Measurements from ENCODE around the gene EME1.

EME1 gene

DNA sequence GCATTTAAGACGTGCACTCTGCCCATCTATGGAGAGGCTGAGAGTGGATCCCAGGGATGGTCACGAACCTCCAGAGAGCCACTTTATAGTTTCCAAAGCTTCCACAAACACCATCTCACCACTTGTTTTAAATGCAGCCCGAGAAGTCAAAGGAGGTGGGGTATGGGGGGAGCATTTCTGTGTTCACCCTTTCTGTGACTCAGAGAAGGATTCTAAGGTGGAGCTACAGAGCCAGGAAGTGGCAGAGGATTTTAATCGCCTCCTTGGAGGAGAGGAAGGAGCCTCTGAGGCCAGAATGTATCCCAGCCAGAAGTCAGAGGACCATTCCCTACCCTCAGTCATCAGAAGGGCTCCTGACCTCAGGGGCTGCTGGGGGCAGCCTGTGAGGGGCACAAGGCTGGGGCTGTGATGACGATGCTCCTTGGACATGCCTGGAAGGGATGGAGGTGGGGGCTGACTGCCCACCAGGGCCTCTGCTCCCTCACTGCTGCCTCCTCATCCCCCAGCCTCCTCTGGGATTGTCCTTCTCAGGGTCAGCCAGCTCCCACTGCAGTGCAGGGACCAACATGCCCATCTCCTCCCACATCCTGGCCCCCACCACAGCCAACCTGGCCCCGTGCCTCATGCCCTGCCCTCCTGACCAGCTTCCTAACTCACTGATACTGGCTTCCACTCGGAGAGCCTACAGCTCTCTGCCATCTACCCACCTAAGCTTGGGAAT lies 24.3 kb upstream of the EME1 start:
- DNase-seq: no peak

- no peak for DNase-seq
Observed at GRCh38 chr17:50349243-50349600, 23.8 kb upstream of the EME1 start.

DNA sequence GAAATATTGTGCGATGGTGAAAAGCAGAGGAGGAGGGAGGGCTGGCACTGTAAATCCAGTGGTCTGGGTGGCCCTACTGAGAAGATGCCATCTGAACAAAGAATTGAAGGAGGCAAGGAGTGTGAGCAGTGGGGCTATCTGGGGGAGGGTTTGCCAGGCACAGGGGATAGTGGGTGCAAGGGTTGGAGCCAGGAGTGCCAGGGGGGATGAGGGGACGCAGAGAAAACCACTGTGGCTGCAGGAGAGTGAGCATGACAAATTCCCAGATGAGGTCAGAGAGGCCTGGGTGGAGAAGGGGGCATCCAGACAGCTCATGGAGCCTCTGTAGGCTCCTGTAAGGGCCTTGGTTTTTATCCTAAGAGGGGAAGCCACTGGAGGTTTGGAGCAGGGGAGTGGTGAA lies 22.3 kb upstream of the EME1 start:
- no peak for DNase-seq

GRCh38 chr17:50352072-50352692 lies 20.8 kb upstream of the EME1 start:
- no peak for DNase-seq

- DNase-seq: no peak
Observed at GRCh38 chr17:50352693-50353599, 20.1 kb upstream of the EME1 start.

GRCh38 chr17:50353600-50354195 lies 19.3 kb upstream of the EME1 start:
- DNase-seq: no peak

DNA sequence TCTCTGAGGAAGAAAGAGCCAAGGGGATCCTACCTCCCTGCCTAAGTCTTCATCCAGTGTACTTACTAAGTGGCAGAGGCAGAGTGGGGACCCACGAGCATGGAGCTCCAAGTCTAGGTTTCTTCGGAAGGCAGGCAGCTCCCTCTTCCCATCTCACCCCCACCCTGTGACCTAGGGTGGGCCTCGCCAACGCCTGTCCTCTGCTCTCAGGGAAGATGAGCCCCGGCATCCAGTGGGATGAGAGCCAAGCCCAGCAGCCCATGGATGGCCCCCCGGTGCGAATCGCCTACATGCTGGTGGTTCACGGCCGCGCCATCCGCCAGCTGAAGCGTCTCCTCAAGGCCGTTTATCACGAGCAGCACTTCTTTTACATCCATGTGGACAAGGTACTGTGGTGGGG lies 18.8 kb upstream of the EME1 start:
- DNase-seq: no peak

DNA sequence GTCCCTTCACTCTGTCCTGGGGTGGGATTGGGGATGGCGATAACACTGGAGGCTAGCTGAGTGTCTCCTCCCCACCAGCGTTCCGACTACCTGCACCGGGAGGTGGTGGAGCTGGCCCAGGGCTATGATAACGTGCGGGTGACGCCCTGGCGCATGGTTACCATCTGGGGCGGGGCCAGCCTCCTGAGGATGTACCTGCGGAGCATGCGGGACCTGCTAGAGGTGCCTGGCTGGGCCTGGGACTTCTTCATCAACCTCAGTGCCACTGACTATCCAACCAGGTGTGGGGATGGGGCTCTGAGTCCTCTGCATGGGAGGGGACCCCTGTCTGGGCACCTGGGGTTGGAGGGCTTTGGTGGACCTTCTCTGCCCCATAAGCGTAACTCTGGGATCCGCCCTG lies 18.3 kb upstream of the EME1 start:
- no peak for DNase-seq

GRCh38 chr17:50355336-50355700 lies 17.7 kb upstream of the EME1 start:
- no peak for DNase-seq

DNA sequence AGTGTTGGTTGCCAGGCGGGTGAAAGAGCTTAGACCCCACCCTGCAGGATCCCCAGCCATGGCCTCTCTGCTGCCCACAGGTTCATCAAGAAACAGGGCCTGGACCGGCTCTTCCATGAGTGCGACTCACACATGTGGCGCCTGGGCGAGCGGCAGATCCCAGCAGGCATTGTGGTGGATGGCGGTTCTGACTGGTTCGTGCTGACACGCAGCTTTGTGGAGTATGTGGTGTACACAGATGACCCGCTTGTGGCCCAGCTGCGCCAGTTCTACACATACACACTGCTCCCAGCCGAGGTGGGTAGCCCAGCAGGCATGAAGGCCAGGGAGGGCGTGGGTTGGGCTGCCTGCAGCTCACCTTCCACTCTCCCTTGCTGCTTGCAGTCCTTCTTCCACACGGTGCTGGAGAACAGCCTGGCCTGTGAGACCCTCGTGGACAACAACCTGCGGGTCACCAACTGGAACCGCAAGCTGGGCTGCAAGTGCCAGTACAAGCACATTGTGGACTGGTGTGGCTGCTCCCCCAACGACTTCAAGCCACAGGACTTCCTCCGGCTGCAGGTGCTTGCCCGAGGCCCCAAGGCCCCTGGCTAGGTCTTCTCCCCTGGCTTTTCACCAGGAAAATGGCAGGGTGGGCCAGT lies 17.2 kb upstream of the EME1 start:
- no peak for DNase-seq

GRCh38 chr17:50356418-50356817 lies 16.6 kb upstream of the EME1 start:
- DNase-seq: no peak

GRCh38 chr17:50356892-50357510 lies 16.0 kb upstream of the EME1 start:
- no peak for DNase-seq

DNA sequence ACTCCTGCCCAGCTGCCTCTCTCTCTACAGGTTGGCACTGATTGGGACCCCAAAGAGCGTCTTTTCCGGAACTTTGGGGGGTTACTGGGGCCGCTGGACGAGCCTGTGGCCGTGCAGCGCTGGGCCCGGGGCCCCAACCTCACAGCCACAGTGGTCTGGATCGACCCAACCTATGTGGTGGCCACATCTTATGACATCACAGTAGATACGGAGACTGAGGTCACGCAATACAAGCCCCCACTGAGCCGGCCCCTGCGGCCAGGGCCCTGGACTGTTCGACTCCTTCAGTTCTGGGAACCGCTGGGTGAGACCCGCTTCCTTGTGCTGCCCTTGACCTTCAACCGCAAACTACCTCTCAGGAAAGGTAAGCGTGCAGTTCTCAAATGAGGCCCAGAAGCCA lies 14.9 kb upstream of the EME1 start:
- no peak for DNase-seq

- no peak for DNase-seq
Observed at GRCh38 chr17:50359005-50359699, 13.9 kb upstream of the EME1 start.

- no peak for DNase-seq
Observed at GRCh38 chr17:50359998-50360461, 13.0 kb upstream of the EME1 start.

- no peak for DNase-seq
Observed at GRCh38 chr17:50360486-50361115, 12.4 kb upstream of the EME1 start.

DNA sequence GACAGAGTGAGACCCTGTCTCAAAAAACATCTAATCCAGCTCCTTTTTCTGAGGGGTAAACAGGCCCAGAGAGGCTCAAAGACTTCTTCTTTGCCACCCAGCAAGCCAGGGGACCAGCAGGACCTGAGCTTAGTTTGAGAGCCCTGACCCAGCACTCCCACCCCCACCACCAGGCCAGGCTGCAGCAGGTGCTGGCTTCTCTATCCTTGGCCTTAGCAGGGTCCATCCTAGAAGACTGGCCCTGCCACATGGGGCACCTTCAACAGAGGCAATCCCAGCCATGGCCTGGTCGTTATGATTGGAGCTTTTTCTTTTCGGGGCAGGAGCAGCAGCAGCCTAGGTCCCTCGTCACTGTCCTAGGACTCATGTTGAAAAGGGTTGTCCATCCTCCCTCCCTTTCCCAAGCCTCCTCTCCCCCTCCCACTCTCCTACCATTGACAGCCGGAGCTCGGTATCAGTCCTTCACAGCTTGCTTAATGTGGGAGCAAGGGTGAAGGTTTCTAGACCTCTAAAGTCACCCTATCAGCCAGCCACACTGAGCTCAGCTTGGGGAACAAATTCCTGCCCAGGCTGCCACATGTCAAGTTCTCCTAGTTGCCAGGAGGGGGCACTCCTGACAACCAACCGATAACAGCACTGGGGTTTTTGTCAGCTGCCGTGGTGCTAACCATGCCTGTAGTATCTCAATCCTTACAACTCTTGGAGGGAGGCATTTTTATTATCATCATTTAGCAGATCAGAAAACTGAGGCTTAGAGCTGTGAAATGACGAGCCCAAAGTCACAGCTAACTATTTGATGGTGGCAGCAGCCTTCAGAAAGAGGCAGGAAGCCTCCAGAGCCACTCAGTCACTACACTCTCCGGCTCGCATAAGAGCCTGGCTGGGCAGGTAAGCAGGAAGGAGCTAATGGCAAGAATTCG lies 11.2 kb upstream of the EME1 start:
- DNase-seq: peak; percentile 64

DNA sequence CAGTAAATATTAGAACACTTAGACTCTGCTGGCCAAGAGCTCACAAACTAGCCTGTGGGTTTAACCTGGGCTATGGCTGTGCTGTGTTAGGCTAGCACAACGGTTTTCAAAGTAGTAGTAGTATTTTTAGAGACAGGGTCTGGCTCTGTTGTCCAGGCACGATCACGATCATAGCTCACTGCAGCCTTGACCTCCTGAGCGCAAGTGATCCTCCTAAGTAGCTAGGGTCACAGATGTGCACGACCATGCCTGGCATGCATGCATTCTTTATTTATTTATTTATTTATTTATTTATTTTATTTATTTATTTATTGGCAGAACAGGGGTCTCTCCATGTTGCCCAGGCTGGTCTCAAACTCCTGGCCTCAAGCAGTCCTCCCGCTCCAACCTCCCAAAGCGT lies 10.4 kb upstream of the EME1 start:
- no peak for DNase-seq

- no peak for DNase-seq
Observed at GRCh38 chr17:50363217-50364060, 9.6 kb upstream of the EME1 start.

Measured in inflammatory macrophage treated with lipopolysaccharide for 4 hours (primary cell).